Gastroesophageal sphincter (tissue), 3 donors: ENCODE measurements around the gene ABR.

Source experiments
- CTCF ChIP-seq, 4 experiments: fragments of 200-600 bp in 2 of 4; fragments of 450-650 bp in 2 of 4; sonication (generic) in 1 of 4; IDR thresholded peaks; one replicate each; pipeline ENCODE4 v1.5.1; 2017 to 2019; ENCODE audit warnings: antibody characterized with exemption in 4 of 4, mild to moderate bottlenecking in 2 of 4, moderate library complexity in 2 of 4
- EP300 ChIP-seq: sonication (generic); formaldehyde crosslinking; IDR thresholded peaks from one replicate; pipeline ENCODE4 v1.6.1; 2017; ENCODE audit warnings: antibody characterized with exemption, mild to moderate bottlenecking

GRCh38 chr17:1171953-1172352 is 7.8 kb downstream of the ABR start:
- TF ChIP-seq CTCF (IDR thresholded peaks at IDR 0.05) (no peak), EP300 (no peak)
